GM19025 (cell line): ENCODE measurements around the gene RABL6.
"Not testable (repeated sequence)": the region's sequence is repeated elsewhere in the genome, so short reads cannot be mapped to it uniquely, and the experiment has no call there.

Experiments
- ATAC-seq: cut with Tn5 transposase; IDR thresholded peaks from one replicate; pipeline ENCODE4 v1.9.1; 2021; ENCODE audit warnings: mild to moderate bottlenecking, low read depth, moderate library complexity; ENCODE audit not compliant: unreplicated experiment

RABL6 gene

DNA sequence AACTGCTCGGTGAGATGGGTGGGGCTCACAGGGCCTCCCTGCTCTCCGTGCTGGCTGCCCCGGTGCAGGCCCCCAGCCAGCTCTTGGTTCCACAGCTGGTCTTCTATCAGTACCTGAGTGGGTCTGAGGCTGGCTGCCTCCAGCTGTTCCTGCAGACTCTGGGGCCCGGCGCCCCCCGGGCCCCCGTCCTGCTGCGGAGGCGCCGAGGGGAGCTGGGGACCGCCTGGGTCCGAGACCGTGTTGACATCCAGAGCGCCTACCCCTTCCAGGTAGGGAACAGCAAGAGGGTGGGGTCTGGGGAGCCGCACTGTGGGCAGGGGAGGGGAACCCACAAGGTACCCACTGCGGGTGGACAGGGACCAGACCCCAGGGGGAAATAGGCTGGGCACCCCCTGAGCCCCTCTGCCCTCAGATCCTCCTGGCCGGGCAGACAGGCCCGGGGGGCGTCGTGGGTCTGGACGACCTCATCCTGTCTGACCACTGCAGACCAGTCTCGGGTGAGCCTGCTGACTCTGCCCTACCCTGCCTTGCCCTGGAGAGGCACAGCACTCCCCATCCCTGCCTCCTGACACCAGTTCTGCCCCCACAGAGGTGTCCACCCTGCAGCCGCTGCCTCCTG lies 47.2 kb downstream of the RABL6 start:
- no peak for ATAC-seq

- ATAC-seq, result no peak
Observed at GRCh38 chr9:136855461-136856078, 47.8 kb downstream of the RABL6 start.

GRCh38 chr9:136856079-136856476 lies 48.3 kb downstream of the RABL6 start:
- no peak for ATAC-seq

DNA sequence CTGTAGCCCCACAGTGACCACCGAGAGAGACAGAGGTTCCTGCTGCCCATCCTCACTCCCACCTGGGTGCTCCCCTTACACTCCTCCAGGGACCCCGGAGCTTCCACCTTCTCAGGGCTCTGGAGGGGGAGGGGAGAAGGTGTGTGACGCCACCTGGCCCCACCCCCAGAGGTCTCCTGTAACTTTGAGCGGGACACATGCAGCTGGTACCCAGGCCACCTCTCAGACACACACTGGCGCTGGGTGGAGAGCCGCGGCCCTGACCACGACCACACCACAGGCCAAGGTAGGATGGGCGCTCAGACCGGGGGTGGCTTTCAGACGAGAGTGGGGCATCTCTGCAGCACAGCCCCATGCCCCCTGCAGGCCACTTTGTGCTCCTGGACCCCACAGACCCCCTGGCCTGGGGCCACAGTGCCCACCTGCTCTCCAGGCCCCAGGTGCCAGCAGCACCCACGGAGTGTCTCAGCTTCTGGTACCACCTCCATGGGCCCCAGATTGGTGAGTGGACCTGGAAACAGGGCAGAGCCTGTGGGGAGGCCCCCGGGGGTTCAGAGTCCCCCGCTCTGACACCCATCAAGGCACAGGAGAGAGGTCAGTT lies 48.9 kb downstream of the RABL6 start:
- no peak for ATAC-seq

DNA sequence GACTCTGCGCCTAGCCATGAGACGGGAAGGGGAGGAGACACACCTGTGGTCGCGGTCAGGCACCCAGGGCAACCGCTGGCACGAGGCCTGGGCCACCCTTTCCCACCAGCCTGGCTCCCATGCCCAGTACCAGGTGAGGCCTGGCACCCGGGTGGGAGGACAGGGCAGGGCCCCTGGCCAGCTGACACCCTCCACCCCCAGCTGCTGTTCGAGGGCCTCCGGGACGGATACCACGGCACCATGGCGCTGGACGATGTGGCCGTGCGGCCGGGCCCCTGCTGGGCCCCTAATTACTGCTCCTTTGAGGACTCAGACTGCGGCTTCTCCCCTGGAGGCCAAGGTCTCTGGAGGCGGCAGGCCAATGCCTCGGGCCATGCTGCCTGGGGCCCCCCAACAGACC lies 49.4 kb downstream of the RABL6 start:
- no peak for ATAC-seq

GRCh38 chr9:136857581-136858412 lies 50.0 kb downstream of the RABL6 start:
- no peak for ATAC-seq

- no peak for ATAC-seq
Observed at GRCh38 chr9:136858452-136858843, 50.7 kb downstream of the RABL6 start.

DNA sequence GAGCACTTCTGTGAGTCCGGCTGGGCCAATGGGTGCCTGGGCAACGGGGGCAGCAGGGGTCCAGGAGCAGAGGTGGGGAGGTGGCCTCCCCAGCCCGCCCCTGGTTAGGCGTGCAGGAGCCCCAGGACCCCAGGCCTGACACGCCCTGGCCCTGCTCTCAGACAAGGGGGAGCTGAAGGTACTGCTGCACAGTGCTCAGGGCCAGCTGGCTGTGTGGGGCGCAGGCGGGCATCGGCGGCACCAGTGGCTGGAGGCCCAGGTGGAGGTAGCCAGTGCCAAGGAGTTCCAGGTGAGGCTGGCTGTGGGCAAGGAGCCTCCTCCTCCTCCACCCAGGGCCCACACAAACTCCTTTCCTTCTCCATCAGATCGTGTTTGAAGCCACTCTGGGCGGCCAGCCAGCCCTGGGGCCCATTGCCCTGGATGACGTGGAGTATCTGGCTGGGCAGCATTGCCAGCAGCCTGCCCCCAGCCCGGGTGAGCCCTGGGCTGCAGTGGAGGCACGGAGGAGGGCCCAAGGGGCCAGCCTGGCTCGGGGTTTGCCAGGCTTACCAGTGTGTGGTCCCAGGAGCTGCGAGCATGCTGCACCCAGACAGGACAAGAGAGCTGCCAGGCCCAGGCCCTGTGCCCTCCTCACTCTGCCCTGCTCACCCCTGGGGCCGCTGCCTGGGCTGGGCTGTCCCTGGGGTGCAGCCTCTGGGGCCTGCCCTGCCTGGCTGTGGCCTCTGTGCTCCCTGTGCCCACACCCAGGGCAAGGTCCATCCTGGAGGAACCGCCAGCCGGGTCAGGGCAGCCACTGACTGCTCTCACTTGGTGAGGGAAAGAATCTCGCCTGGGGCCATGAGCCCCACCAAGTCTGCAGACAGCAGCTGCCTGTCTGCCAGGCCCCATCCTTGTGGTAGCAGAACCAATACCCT lies 51.4 kb downstream of the RABL6 start:
- no peak for ATAC-seq

DNA sequence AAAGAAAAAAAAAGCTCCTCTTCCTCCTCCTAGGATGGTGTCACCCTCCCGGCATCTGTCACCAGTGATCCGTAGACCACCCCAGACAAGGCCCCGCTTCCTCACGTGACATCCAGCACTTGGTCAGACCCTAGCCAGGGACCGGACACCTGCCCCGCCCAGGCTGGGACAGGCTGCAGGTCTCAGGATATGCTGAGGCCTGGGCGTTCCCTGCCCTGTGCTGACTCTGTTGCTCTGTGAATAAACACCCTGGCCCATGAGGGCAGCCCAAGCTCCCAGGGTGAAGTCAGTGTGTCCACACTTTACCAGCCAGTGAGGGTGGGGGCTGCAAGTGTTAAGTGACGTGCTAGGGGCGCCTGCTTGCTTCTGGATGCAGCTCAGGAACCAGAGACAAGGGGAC lies 52.8 kb downstream of the RABL6 start:
- ATAC-seq, result no peak

DNA sequence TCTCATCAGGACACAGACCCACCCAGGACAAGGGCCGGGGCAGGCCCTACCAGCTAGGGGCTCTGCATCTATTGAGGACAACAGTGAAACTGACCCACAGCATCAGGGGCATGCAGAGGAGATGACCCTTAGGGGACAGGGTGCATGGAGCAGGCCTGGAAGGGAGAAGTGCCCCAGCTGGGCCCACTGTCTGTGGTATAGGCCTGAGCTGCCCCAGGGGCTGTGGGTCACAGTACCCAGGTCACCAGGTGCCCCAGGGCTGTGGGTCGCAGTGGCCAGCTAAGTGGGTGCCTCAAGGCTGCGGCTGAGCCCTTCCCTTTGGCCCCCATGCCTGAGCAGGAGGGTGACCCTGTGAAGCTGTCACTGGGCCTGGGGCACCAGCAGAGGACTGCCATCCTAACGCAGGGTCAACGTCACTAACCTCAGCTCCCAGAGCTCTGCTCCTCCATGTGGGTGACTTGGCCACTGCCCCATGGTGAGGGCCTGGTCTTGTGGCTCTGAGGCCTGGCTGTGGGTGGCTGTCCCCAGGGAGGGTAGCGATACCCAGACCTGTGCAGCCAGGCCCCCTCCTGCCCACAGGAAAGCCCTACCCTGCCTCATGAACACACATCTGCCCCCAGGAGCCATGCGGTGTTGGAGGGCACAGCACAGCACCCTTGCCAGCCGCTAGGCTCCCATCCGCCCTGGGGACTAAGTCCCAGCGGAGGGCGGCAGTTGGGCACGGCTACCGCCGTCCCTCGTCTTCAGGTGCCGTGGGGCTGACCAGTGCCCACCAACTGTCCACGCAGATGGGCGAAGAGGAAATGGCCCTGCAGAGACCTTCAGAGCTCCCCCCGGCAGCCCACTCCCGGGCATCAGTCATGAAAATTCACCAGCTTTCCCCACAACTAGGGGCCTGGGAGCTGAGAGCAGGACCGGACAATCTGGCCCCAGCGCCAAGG lies 53.5 kb downstream of the RABL6 start:
- no peak for ATAC-seq

DNA sequence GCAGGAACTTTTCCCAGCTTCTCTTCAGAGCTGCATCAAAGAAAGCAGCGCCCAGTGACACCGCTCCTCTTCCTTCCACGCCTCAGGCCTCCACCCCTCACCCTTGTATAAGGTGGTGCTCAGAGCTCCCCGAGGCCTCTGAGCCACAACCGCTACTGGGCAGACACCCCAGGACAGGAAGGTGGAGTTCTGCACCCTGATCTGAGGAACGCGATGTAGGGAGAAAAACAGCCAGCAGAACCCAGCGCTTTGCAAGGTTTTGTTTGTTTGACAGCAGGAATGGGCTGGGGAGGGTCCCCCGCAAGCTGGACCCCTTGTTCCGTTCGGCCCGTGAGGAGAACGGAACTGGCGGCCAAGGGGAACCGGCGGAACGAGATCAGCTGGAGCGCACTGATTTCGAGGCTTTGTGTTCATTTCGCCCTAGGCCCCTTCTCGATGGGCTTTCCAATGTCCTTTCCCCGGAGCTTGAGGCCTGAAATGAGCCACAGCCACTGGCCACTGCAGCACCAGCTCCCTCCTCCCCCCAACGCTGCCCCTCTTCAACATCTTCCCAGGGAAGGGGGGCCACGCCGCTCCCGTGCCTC lies 54.2 kb downstream of the RABL6 start:
- no peak for ATAC-seq

- ATAC-seq, result no peak
Observed at GRCh38 chr9:136862849-136863622, 55.3 kb downstream of the RABL6 start.

GRCh38 chr9:136863623-136864273 lies 56.0 kb downstream of the RABL6 start:
- no peak for ATAC-seq

GRCh38 chr9:136865041-136865767 lies 57.5 kb downstream of the RABL6 start:
- ATAC-seq, result no peak

DNA sequence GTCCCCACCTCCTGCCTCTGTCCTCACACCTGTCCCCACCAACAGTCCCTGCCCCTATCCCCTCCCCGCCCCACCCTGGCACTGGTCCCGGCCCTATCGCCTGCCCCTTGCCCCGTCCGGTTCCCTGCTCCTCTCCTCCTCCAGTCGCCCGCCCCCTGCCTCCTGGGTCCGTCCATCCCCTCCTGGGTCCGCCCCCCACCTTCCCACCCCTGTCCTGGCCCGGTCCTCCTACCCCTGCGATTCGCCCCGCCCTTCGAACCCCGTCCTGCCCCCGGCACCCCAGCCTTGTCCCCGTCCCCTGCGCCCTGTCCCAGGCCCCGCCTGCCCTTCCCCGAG lies 58.0 kb downstream of the RABL6 start:
- peak; percentile 11 for ATAC-seq

DNA sequence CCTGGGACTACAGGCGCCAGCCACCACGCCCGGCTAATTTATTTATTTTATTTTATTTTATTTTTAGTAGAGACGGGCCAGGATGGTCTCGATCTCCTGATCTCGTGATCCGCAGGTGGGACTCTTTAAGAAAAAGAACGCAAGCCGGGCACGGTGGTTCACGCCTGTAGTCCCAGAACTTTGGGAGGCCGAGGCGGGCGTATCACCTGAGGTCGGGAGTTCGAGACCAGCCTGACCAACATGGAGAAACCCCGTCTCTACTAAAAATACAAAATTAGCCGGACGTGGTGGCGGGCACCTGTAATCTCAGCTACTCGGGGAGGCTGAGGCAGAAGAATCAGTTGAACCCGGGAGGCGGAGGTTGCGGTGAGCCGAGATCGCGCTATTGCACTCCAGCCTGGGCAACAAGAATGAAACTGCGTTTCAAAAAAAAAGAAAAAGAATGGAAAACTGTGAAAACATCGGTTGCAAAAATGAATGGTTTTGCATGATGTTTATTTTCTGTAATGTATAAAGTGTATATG lies 59.2 kb downstream of the RABL6 start:
- ATAC-seq, result not testable (repeated sequence)

DNA sequence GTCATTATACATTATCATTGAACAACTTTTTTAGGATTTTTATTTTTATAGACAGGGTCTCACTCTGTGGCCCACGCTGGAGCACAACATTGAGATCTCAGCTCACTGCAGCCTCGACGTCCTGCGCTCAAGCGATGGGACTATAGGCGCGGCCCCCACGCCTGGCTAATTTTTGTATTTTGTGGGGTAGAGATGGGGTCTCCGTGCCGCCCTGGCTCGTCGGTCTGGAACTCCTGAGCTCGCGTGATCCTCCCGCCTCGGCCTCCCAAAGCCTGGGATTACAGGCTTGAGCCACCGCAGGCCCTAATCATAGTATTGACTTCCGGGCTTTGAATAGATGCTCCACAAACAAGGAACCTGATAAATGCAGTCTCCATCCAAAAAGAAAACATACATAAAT lies 59.7 kb downstream of the RABL6 start:
- no peak for ATAC-seq
